ENCODE data around the gene GPD1L.

The GPD1L gene

GRCh38 chr3:32126305-32127015 lies 20.0 kb downstream of the GPD1L start:
- H3K36me3 ChIP-seq, result no peaks in the 10 kb centered on the region
- H3K9me3 ChIP-seq, result no peaks in the 10 kb centered on the region
- no peaks in the 10 kb centered on the region for H3K27me3 ChIP-seq
- TF ChIP-seq CTCF (IDR thresholded peaks at IDR 0.05; ENCODE audit: low read depth, low read length), result no peak
- H3K4me3 ChIP-seq (ENCODE audit: low read depth, low read length), result no peak overlapping the region
- no peaks in the 10 kb centered on the region for H3K4me1 ChIP-seq
- DNase-seq, result no peak

- no peaks in the 10 kb centered on the region for H3K36me3 ChIP-seq
- no peak overlapping the region for H3K4me3 ChIP-seq (ENCODE audit: low read depth, low read length)
- no peaks in the 10 kb centered on the region for H3K27me3 ChIP-seq
- no peak for DNase-seq
- no peaks in the 10 kb centered on the region for H3K4me1 ChIP-seq
- no peaks in the 10 kb centered on the region for H3K9me3 ChIP-seq
- no peak for TF ChIP-seq CTCF (IDR thresholded peaks at IDR 0.05; ENCODE audit: low read depth, low read length)
Measured at GRCh38 chr3:32127219-32127826, 20.9 kb downstream of the GPD1L start.

DNA sequence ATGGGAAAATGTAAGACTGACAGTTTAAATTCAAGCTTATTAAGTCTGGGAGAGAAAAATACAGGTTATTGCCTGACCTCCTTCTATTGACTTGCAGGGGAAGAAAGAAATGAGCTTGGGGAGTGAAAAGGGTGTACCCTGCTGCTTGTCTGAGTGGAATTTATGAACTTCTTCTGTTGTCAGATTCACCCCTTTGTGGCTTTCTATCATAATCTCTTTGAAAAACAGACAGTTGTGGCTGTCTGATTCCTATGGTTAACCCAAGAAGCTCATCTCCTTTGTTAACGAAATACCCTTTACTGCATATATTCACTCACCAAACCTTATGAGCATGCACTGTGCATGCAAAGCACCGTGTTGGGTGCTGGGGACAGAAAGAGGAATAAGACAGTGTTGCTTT lies 22.5 kb downstream of the GPD1L start:
- Histone ChIP-seq H3K4me1 (no peaks in the 10 kb centered on the region), H3K27me3 (no peaks in the 10 kb centered on the region), H3K9me3 (no peaks in the 10 kb centered on the region), H3K36me3 (no peaks in the 10 kb centered on the region), H3K4me3 (ENCODE audit: low read depth, low read length) (no peak overlapping the region)
- no peak for TF ChIP-seq CTCF (IDR thresholded peaks at IDR 0.05; ENCODE audit: low read depth, low read length)
- DNase-seq, result no peak

DNA sequence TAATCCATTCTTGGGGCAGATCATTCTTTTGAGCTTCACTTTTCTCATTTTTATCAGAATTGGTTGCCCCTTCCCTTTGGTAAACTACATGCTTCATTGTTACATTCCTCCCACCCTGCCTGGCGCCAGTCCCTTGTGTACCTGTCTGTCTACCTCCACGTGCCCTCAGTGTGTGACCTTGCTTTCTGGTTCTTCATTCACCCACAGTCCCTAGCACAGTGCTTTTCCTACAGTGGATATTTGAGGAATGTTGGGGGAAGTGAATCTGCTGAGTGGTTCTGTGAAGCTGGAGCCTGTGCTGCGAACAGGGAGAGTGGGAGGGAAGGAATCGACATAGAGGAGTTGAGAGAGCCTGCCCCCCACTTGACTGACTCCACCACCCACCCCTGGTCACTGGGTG lies 23.4 kb downstream of the GPD1L start:
- TF ChIP-seq CTCF (IDR thresholded peaks at IDR 0.05; ENCODE audit: low read depth, low read length), result no peak
- DNase-seq, result no peak
- Histone ChIP-seq H3K4me1 (no peaks in the 10 kb centered on the region), H3K27me3 (no peaks in the 10 kb centered on the region), H3K9me3 (no peaks in the 10 kb centered on the region), H3K4me3 (ENCODE audit: low read depth, low read length) (no peak overlapping the region), H3K36me3 (no peaks in the 10 kb centered on the region)

- Histone ChIP-seq H3K4me1 (no peaks in the 10 kb centered on the region), H3K27me3 (no peaks in the 10 kb centered on the region), H3K4me3 (ENCODE audit: low read depth, low read length) (no peak overlapping the region), H3K9me3 (no peaks in the 10 kb centered on the region), H3K36me3 (no peaks in the 10 kb centered on the region)
- TF ChIP-seq CTCF (IDR thresholded peaks at IDR 0.05; ENCODE audit: low read depth, low read length), result no peak
- no peak for DNase-seq
Measured at GRCh38 chr3:32132121-32132520, 25.7 kb downstream of the GPD1L start.

GRCh38 chr3:32132706-32133105 lies 26.3 kb downstream of the GPD1L start:
- Histone ChIP-seq H3K36me3 (no peaks in the 10 kb centered on the region), H3K9me3 (no peaks in the 10 kb centered on the region), H3K4me1 (no peaks in the 10 kb centered on the region), H3K27me3 (no peaks in the 10 kb centered on the region), H3K4me3 (ENCODE audit: low read depth, low read length) (no peak overlapping the region)
- DNase-seq, result no peak
- no peak for TF ChIP-seq CTCF (IDR thresholded peaks at IDR 0.05; ENCODE audit: low read depth, low read length)

Measured in BE2C (cell line).